Measurements from ENCODE around the gene GRM8.

GRCh38 chr7:126840869-126841268, 411.9 kb downstream of the GRM8 start:
- no peak for TF ChIP-seq YY1 (IDR thresholded peaks at IDR 0.05; ENCODE audit: insufficient read depth, insufficient read length)
- no peak for TF ChIP-seq ZNF274 (IDR thresholded peaks at IDR 0.05; ENCODE audit: low read depth, low read length)
